H9 (cell line): ENCODE results near the gene FRAS1. TPM values are rescaled to one million over a fixed set of nuclear protein-coding genes. Genes with fewer than 3 reads are reported as not detected.

ENCODE experiments used
- DNase-seq: peaks from one replicate; pipeline ENCODE4 v3.0.0-alpha.2; 2017
- H2AFZ ChIP-seq: one replicate; pipeline ENCODE4 v1.6.1; 2013; ENCODE audit warnings: mild to moderate bottlenecking, low read length, control low read depth, moderate library complexity
- H2AK5ac ChIP-seq: 2 replicates; pipeline ENCODE4 v1.6.1; 2013; ENCODE audit warnings: low read length, control low read depth, mixed read lengths; ENCODE audit not compliant: insufficient read length
- H2BK120ac ChIP-seq: one replicate; pipeline ENCODE4 v1.6.1; 2013; ENCODE audit warnings: low read depth, mild to moderate bottlenecking, low read length, control low read depth, inconsistent platforms; ENCODE audit not compliant: poor library complexity, severe bottlenecking
- H2BK12ac ChIP-seq: 2 replicates; pipeline ENCODE4 v1.6.1; 2013; ENCODE audit warnings: low read length, control low read depth, mixed read lengths, low read depth; ENCODE audit not compliant: insufficient read length
- H2BK15ac ChIP-seq: 2 replicates; pipeline ENCODE4 v1.6.1; 2013; ENCODE audit warnings: low read depth, low read length, control low read depth
- H2BK20ac ChIP-seq: one replicate; pipeline ENCODE4 v1.6.1; 2013; ENCODE audit warnings: low read depth, mild to moderate bottlenecking, low read length, control low read depth, inconsistent platforms; ENCODE audit not compliant: poor library complexity, severe bottlenecking
- H2BK5ac ChIP-seq: 2 replicates; pipeline ENCODE4 v1.6.1; 2013; ENCODE audit warnings: low read length, control low read depth, mixed read lengths; ENCODE audit not compliant: insufficient read length
- H3K14ac ChIP-seq: 2 replicates; pipeline ENCODE4 v1.6.1; 2013; ENCODE audit warnings: low read length, control low read depth; ENCODE audit not compliant: insufficient read depth
- H3K18ac ChIP-seq: 2 replicates; pipeline ENCODE4 v1.6.1; 2013; ENCODE audit warnings: low read depth, mild to moderate bottlenecking, mixed read lengths, low read length, control low read depth; ENCODE audit not compliant: insufficient read length
- H3K23ac ChIP-seq: 2 replicates; pipeline ENCODE4 v1.6.1; 2013; ENCODE audit warnings: low read length, control low read depth, mixed read lengths, low read depth; ENCODE audit not compliant: insufficient read length
- H3K23me2 ChIP-seq: 2 replicates; pipeline ENCODE4 v1.6.1; 2013; ENCODE audit warnings: low read depth, mild to moderate bottlenecking, mixed read lengths, low read length, control low read depth; ENCODE audit not compliant: insufficient read length, poor library complexity, severe bottlenecking
- H3K27ac ChIP-seq: 2 replicates; pipeline ENCODE4 v1.5.1; 2013; ENCODE audit warnings: low read length, control low read depth, mixed read lengths, low read depth; ENCODE audit not compliant: insufficient read length
- H3K27me3 ChIP-seq: 2 replicates; pipeline ENCODE4 v1.6.1; 2013; ENCODE audit warnings: low read length, control low read depth, inconsistent platforms; ENCODE audit not compliant: insufficient read depth
- H3K4ac ChIP-seq: 2 replicates; pipeline ENCODE4 v1.6.1; 2013; ENCODE audit warnings: low read depth, mild to moderate bottlenecking, control low read depth, inconsistent platforms, low read length, moderate library complexity
- H3K4me1 ChIP-seq: 2 replicates; pipeline ENCODE4 v1.6.1; 2013; ENCODE audit warnings: low read length, control low read depth, inconsistent platforms; ENCODE audit not compliant: insufficient read depth
- H3K4me2 ChIP-seq: 2 replicates; pipeline ENCODE4 v1.6.1; 2013; ENCODE audit warnings: low read length, control low read depth, mixed read lengths; ENCODE audit not compliant: insufficient read length, insufficient read depth
- H3K56ac ChIP-seq: 2 replicates; pipeline ENCODE4 v1.6.1; 2013; ENCODE audit warnings: low read depth, mild to moderate bottlenecking, mixed read lengths, low read length, control low read depth; ENCODE audit not compliant: insufficient read length
- H3K79me1 ChIP-seq: 2 replicates; pipeline ENCODE4 v1.6.1; 2013; ENCODE audit warnings: low read depth, mild to moderate bottlenecking, moderate library complexity, low read length, control low read depth, inconsistent platforms; ENCODE audit not compliant: insufficient read depth, poor library complexity, severe bottlenecking
- H3K79me2 ChIP-seq: 2 replicates; pipeline ENCODE4 v1.6.1; 2013; ENCODE audit warnings: low read length, control low read depth, inconsistent platforms; ENCODE audit not compliant: insufficient read depth
- H3K9ac ChIP-seq: 2 replicates; pipeline ENCODE4 v1.6.1; 2013; ENCODE audit warnings: low read length, control low read depth, mixed read lengths; ENCODE audit not compliant: insufficient read length; ENCODE audit errors: extremely low read depth
- H3K9me3 ChIP-seq: one replicate; pipeline ENCODE4 v1.6.1; 2013; ENCODE audit warnings: low read depth, low read length, inconsistent platforms; ENCODE audit not compliant: control insufficient read depth
- H3T11ph ChIP-seq: one replicate; pipeline ENCODE4 v1.6.1; 2013; ENCODE audit warnings: mild to moderate bottlenecking, low read length, control low read depth, inconsistent platforms
- H4K20me1 ChIP-seq: one replicate; pipeline ENCODE4 v1.6.1; 2013; ENCODE audit not compliant: control insufficient read depth, insufficient read length, insufficient read depth
- H4K5ac ChIP-seq: 2 replicates; pipeline ENCODE4 v1.6.1; 2013; ENCODE audit warnings: low read depth, mild to moderate bottlenecking, mixed read lengths, low read length, control low read depth; ENCODE audit not compliant: insufficient read length
- H4K8ac ChIP-seq: replicated peaks from 2 replicates; pipeline ENCODE4 v1.6.1; 2013; ENCODE audit warnings: low read length, control low read depth, mixed read lengths, low read depth; ENCODE audit not compliant: insufficient read length
- H4K91ac ChIP-seq: 2 replicates; pipeline ENCODE4 v1.6.1; 2013; ENCODE audit warnings: low read depth, mild to moderate bottlenecking, moderate library complexity, mixed read lengths, low read length, control low read depth; ENCODE audit not compliant: insufficient read length
- H3K27ac Mint-ChIP-seq, 3 experiments: 2 replicates in 2 of 3; 3 replicates in 1 of 3; pipeline ENCODE4 v1.8.0; 2020 to 2021; ENCODE audit warnings: mixed read lengths in 3 of 3, mild to moderate bottlenecking in 1 of 3, moderate library complexity in 1 of 3
- H3K27me3 Mint-ChIP-seq: 2 replicates; pipeline ENCODE4 v1.8.0; 2021; ENCODE audit warnings: low read depth, mild to moderate bottlenecking, moderate library complexity, mixed read lengths
- H3K36me3 Mint-ChIP-seq, 3 experiments: 2 replicates in 2 of 3; 3 replicates in 1 of 3; pipeline ENCODE4 v1.8.0; 2020 to 2021; ENCODE audit warnings: low read depth in 3 of 3, mixed read lengths in 3 of 3; ENCODE audit not compliant: insufficient read depth in 1 of 3
- H3K4me1 Mint-ChIP-seq, 2 experiments: 2 replicates each; pipeline ENCODE4 v1.8.0; 2020; ENCODE audit warnings: mixed read lengths in 2 of 2
- H3K4me3 Mint-ChIP-seq, 2 experiments: 2 replicates in 1 of 2; 3 replicates in 1 of 2; pipeline ENCODE4 v1.8.0; 2020 to 2021; ENCODE audit warnings: mild to moderate bottlenecking in 2 of 2, mixed read lengths in 2 of 2, moderate library complexity in 1 of 2
- H3K9me3 Mint-ChIP-seq, 2 experiments: 2 replicates in 1 of 2; 3 replicates in 1 of 2; pipeline ENCODE4 v1.8.0; 2020; ENCODE audit warnings: mild to moderate bottlenecking in 2 of 2, mixed read lengths in 2 of 2, moderate library complexity in 1 of 2
- WGBS: extraction: QIAGEN DNeasy Blood & Tissue Kit; methylation state at CpG from one replicate; pipeline ENCODE4 v1.1.7; 2013; ENCODE audit warnings: missing lambda C conversion rate, low lambda C conversion rate, mixed read lengths; ENCODE audit not compliant: insufficient read length; ENCODE audit errors: extremely low coverage; 5-methylcytosine and 5-hydroxymethylcytosine counted together
- total RNA-seq: library from RNA; stranded (reverse); gene quantifications from 2 replicates; pipeline ENCODE4 v1.2.1, GENCODE V29; 2021
- TF ChIP-seq, protein P1 (sequence below): fragments of 200-600 bp; sonication (generic); conservative IDR thresholded peaks from 3 replicates; pipeline ENCODE4 v1.8.0; 2021; ENCODE audit warnings: antibody characterized with exemption, mild to moderate bottlenecking

FRAS1 gene
- total RNA-seq, 1 experiment from 2014 or later = 58.5 TPM

- H3K27ac Mint-ChIP-seq = peak overlapping the region in 1 of 3 experiments; percentile 25; a peak in 1 of 7 replicates
Observed at GRCh38 chr4:78566834-78567499, 509.8 kb downstream of the FRAS1 start.

More at GRCh38 chr4:78566834-78567499, 509.8 kb downstream of the FRAS1 start:
- H4K8ac ChIP-seq = no peak overlapping the region
- no peak overlapping the region for H3K4me3 Mint-ChIP-seq
- H3K27me3 ChIP-seq = no peaks in the 10 kb centered on the region
- no peaks in the 10 kb centered on the region for H4K20me1 ChIP-seq
- no peak overlapping the region for H2BK15ac ChIP-seq
- H3K27ac ChIP-seq = no peak overlapping the region
- no peaks in the 10 kb centered on the region for H3K79me1 ChIP-seq
- TF ChIP-seq, protein P1, sequence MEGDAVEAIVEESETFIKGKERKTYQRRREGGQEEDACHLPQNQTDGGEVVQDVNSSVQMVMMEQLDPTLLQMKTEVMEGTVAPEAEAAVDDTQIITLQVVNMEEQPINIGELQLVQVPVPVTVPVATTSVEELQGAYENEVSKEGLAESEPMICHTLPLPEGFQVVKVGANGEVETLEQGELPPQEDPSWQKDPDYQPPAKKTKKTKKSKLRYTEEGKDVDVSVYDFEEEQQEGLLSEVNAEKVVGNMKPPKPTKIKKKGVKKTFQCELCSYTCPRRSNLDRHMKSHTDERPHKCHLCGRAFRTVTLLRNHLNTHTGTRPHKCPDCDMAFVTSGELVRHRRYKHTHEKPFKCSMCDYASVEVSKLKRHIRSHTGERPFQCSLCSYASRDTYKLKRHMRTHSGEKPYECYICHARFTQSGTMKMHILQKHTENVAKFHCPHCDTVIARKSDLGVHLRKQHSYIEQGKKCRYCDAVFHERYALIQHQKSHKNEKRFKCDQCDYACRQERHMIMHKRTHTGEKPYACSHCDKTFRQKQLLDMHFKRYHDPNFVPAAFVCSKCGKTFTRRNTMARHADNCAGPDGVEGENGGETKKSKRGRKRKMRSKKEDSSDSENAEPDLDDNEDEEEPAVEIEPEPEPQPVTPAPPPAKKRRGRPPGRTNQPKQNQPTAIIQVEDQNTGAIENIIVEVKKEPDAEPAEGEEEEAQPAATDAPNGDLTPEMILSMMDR = no peak
- H3K4me2 ChIP-seq = no peak overlapping the region
- H3K9me3 Mint-ChIP-seq = no peaks in the 10 kb centered on the region
- DNase-seq = no peak
- H3K4me1 Mint-ChIP-seq = peaks cover 42 to 47% of the 10 kb centered on the region in 2 experiments
- H2AFZ ChIP-seq = no peak overlapping the region
- H3K9ac ChIP-seq = no peak overlapping the region
- H2BK12ac ChIP-seq = no peak overlapping the region
- no peak overlapping the region for H3K23ac ChIP-seq
- H3K27me3 Mint-ChIP-seq = no peaks in the 10 kb centered on the region
- H4K5ac ChIP-seq = no peak overlapping the region
- no peak overlapping the region for H3K56ac ChIP-seq
- no peak overlapping the region for H2BK20ac ChIP-seq
- no peaks in the 10 kb centered on the region for H3K36me3 Mint-ChIP-seq
- no peaks in the 10 kb centered on the region for H3K23me2 ChIP-seq
- H3K18ac ChIP-seq = no peak overlapping the region
- no peak overlapping the region for H3K4ac ChIP-seq
- no peak overlapping the region for H3K14ac ChIP-seq
- H2BK5ac ChIP-seq = no peak overlapping the region
- H3T11ph ChIP-seq = no peak overlapping the region
- no peak overlapping the region for H2BK120ac ChIP-seq
- peaks cover 5% of the 10 kb centered on the region; the same call in 1 of the 2 replicates for H3K4me1 ChIP-seq
- no peaks in the 10 kb centered on the region for H3K9me3 ChIP-seq
- no CpG with 5 or more reads among the region's 8 CpGs for WGBS
- H4K91ac ChIP-seq = no peak overlapping the region
- no peak overlapping the region for H2AK5ac ChIP-seq
- H3K79me2 ChIP-seq = no peaks in the 10 kb centered on the region
